Heart left ventricle (tissue), 16 donors: ENCODE data around the gene DEGS2. TPM values are rescaled to one million over a fixed set of nuclear protein-coding genes. Genes with fewer than 3 reads are reported as not detected.
A peak's percentile ranks its signal among the peaks of the same experiment; 100 is the strongest.

Experiments
- ATAC-seq, 4 donors: fragments of 200-7000 bp; cut with Tn5 transposase; one replicate each; pipeline ENCODE4 v1.9.1; 2020 to 2022; ENCODE audit warnings: moderate library complexity in 4 of 4, mild to moderate bottlenecking in 3 of 4, moderate number of reproducible peaks in 1 of 4
- DNase-seq, 5 donors: peaks; one replicate each; pipeline ENCODE4 v3.0.0-alpha.2; 2020
- H3K27ac ChIP-seq, 12 donors: fragments of 200-600 bp; sonication (generic) in 4 of 12; one replicate each; pipeline versions ENCODE4 v1.5.0 to v1.8.0; 2016 to 2022; ENCODE audit warnings: mild to moderate bottlenecking in 2 of 12
- H3K27me3 ChIP-seq, 9 donors: fragments of 200-600 bp; sonication (generic) in 2 of 9; one replicate each; pipeline versions ENCODE4 v1.5.1 to v1.8.0; 2016 to 2022; ENCODE audit warnings: mild to moderate bottlenecking in 3 of 9
- H3K36me3 ChIP-seq, 9 donors: fragments of 200-600 bp; sonication (generic) in 2 of 9; one replicate each; pipeline versions ENCODE4 v1.5.0 to v1.8.0; 2018 to 2022; ENCODE audit warnings: mild to moderate bottlenecking in 2 of 9
- H3K4me1 ChIP-seq, 12 donors: fragments of 200-600 bp; sonication (generic) in 4 of 12; one replicate each; pipeline versions ENCODE4 v1.5.0 to v1.8.0; 2016 to 2022; ENCODE audit warnings: mild to moderate bottlenecking in 3 of 12
- H3K4me3 ChIP-seq, 12 donors: fragments of 200-600 bp; sonication (generic) in 4 of 12; one replicate each; pipeline versions ENCODE4 v1.5.0 to v1.8.0; 2017 to 2022; ENCODE audit warnings: mild to moderate bottlenecking in 9 of 12, moderate library complexity in 4 of 12
- H3K9me3 ChIP-seq, 12 donors: fragments of 200-600 bp; sonication (generic) in 4 of 12; one replicate each; pipeline versions ENCODE4 v1.5.0 to v1.8.0; 2016 to 2022; ENCODE audit warnings: mild to moderate bottlenecking in 1 of 12
- POLR2A ChIP-seq, 2 donors: fragments of 450-650 bp; IDR thresholded peaks; one replicate each; pipeline ENCODE4 v1.6.1; 2017; ENCODE audit warnings: antibody characterized with exemption in 2 of 2, mild to moderate bottlenecking in 2 of 2, moderate library complexity in 2 of 2
- WGBS, 4 donors: extraction: QIAGEN DNeasy Blood & Tissue Kit in 2 of 4; methylation state at CpG; one replicate each; pipeline versions ENCODE4 v1.1.5 to v1.1.7; 2013 to 2018; 5-methylcytosine and 5-hydroxymethylcytosine counted together
- intact Hi-C, 10 donors: fragments of 100-400 bp; cut with DNase I; formaldehyde crosslinking; loops; one replicate each; pipeline versions ENCODE4 v1.11.1 to v1.14.2; 2022
- polyA plus RNA-seq, 2 donors: library from polyadenylated mRNA; stranded (reverse); fragments of 200-250 nt; gene quantifications; one replicate each; pipeline ENCODE4 v1.2.3, GENCODE V29; 2013
- total RNA-seq, 9 donors: library from RNA; depleted of rRNA in 2 of 9; stranded (reverse); fragments of >200 nt in 2 of 9; fragmentation: NEBNext Ultra II Directional in 3 of 9; extraction: Animal tissue kit (Norgen Biotek cat#: 25700) in 3 of 9; gene quantifications; one replicate each; pipeline versions ENCODE4 v1.1.0 to v1.2.4, GENCODE V29; 2016 to 2023
- TF ChIP-seq, protein P1 (sequence below), 12 donors: fragments of 200-600 bp; sonication (generic) in 4 of 12; IDR thresholded peaks; one replicate each; pipeline versions ENCODE4 v1.5.0 to v1.8.0; 2018 to 2022; ENCODE audit warnings: antibody characterized with exemption in 12 of 12, mild to moderate bottlenecking in 5 of 12
- donor health status: ischemic (EF 13 %, LVEDD 7.1; RV severe dilation, severe dysfunction).
- donor health status: healthy with polysubstance abuse.
- donor health status: DM: no; HTN: yes; CAD: no.
- donor health status: DM: no; HTN: no; CAD: no.
- donor health status: ischemic (EF 25% LVEDD 6.9; RV normal size, moderate dysfunction).
- donor health status: ischemic (EF 25% LVEDD 5.7; RV mildly dilated, moderate dysfunction).
- donor health status: healthy.
- donor health status: DM: yes; HTN: yes; CAD: no.
- donor health status: ischemic (EF 35%, LVEDD 5.7; RV mildly dilated, moderate dysfunction).
- donor health status: nonischemic (EF 11% LVEDD 7.7; RV severe dilation, severe dysfunction).
- donor health status: DM: yes; HTN: yes; CAD: no.
- donor health status: PGD.
- donor health status: ischemic (EF 29% LVEDD 5.4; RV normal size, mild dysfunction).
- donor health status: nonischemic (EF 23%, LVEDD 6.1; RV moderate dilation, normal function).

Gene DEGS2
- total and polyA plus RNA-seq, 11 donors, result 0.08 to 0.48 (median 0.30) TPM; not detected in 7

DNA sequence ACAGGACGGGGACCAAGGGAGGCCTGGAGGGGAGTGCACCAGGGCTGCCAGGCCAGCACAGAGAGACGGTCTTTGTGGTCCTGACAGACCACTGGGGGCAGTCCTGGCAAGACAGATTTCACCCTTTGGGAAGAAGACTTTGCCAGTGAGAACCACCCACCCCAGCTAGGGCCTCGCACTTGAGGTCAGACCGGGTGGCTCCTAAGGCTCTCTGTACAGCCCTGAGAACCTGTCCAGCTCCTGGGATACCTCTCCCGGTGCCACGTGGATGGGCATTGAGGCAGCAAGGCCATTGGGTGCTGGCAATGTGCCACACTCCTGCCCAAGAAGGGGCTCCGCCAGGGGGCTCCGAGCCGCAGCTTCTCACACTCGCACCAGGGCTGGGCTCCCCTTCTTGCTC is 42.4 kb downstream of the DEGS2 start:
- Histone ChIP-seq H3K36me3 (peaks cover 0 to 28% (median 0%) of the 10 kb centered on the region in 9 donors), H3K27ac (no peak overlapping the region), H3K4me3 (no peak overlapping the region), H3K27me3 (no peaks in the 10 kb centered on the region), H3K4me1 (peaks cover 0 to 6% (median 0%) of the 10 kb centered on the region in 12 donors), H3K9me3 (no peaks in the 10 kb centered on the region)
- intact Hi-C loops, result no loop called here
- WGBS, 4 donors, result 92 to 95% (median 93%) methylated on average over 7 to 10 of the region's 10 CpGs
- ATAC-seq (no peak), DNase-seq (peak in 1 of 5 donors; percentile 47)
- TF ChIP-seq, protein P1, sequence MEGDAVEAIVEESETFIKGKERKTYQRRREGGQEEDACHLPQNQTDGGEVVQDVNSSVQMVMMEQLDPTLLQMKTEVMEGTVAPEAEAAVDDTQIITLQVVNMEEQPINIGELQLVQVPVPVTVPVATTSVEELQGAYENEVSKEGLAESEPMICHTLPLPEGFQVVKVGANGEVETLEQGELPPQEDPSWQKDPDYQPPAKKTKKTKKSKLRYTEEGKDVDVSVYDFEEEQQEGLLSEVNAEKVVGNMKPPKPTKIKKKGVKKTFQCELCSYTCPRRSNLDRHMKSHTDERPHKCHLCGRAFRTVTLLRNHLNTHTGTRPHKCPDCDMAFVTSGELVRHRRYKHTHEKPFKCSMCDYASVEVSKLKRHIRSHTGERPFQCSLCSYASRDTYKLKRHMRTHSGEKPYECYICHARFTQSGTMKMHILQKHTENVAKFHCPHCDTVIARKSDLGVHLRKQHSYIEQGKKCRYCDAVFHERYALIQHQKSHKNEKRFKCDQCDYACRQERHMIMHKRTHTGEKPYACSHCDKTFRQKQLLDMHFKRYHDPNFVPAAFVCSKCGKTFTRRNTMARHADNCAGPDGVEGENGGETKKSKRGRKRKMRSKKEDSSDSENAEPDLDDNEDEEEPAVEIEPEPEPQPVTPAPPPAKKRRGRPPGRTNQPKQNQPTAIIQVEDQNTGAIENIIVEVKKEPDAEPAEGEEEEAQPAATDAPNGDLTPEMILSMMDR (IDR thresholded peaks at IDR 0.05), result no peak
- no peak for TF ChIP-seq POLR2A (IDR thresholded peaks at IDR 0.05)

DNA sequence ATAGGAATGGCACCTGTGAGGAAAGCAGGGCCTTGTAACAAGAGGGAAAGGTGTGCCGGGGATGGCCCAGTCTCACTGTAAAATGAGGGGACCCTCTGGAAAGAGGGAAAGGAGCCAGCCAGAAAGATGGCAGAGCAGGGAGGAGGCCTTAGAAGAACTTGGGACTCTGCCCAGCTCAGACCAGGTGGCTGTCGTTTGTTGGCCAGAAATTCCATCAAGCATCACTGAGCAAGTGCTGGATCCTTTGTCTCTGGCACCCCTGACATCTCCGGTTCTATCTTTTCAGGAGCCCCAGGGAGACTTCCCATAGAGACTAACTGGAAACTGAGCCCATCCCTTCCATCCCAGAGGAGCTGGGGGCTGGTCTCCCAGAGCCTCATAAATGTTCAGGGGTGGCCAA is 43.3 kb downstream of the DEGS2 start:
- no peak for DNase-seq

DNA sequence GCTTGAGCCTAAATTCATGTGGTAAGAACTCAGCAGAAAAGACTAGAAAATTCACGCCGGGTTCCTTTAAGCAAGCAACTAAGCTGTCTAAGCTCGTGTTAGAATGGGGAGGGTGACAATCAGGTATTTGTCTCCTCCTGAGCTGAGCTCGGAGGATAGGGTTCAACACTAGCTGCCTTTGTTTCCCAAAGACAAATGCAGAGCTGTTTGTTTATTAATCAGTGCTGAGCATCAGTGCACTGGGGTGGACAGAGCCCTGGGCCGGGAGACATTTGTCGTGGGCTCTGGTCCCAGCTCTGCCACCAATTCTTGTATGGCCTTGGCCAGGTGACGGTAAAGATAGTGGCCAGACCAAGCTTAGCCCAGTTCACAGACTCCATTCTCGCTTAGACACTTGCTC is 43.7 kb downstream of the DEGS2 start:
- DNase-seq (no peak), ATAC-seq (no peak)
- Histone ChIP-seq H3K27ac (no peak overlapping the region), H3K9me3 (no peaks in the 10 kb centered on the region), H3K27me3 (no peaks in the 10 kb centered on the region), H3K36me3 (peaks cover 0 to 25% (median 0%) of the 10 kb centered on the region in 9 donors), H3K4me1 (peaks cover 0 to 7% (median 0%) of the 10 kb centered on the region in 12 donors), H3K4me3 (no peak overlapping the region)
- WGBS, 4 donors, result 86 to 98% (median 92%) methylated on average over 8 of the region's 8 CpGs
- intact Hi-C loops, result no loop called here
- TF ChIP-seq POLR2A (IDR thresholded peaks at IDR 0.05), result no peak
- TF ChIP-seq, protein P1 (IDR thresholded peaks at IDR 0.05), result no peak

More for the DNA sequence above, 43.3 kb downstream of the DEGS2 start:
- ATAC-seq, result no peak
- intact Hi-C loops, result no loop called here
- no peaks in the 10 kb centered on the region for H3K27me3 ChIP-seq
- no peak overlapping the region for H3K4me3 ChIP-seq
- no peaks in the 10 kb centered on the region for H3K9me3 ChIP-seq
- 69 to 72% (median 71%) methylated on average over 3 of the region's 3 CpGs for WGBS, 4 donors
- peaks cover 0 to 29% (median 0%) of the 10 kb centered on the region in 9 donors for H3K36me3 ChIP-seq
- H3K4me1 ChIP-seq, result peaks cover 0 to 7% (median 0%) of the 10 kb centered on the region in 12 donors
- TF ChIP-seq, protein P1 (IDR thresholded peaks at IDR 0.05), result no peak
- TF ChIP-seq POLR2A (IDR thresholded peaks at IDR 0.05), result no peak
- H3K27ac ChIP-seq, result no peak overlapping the region

DNA sequence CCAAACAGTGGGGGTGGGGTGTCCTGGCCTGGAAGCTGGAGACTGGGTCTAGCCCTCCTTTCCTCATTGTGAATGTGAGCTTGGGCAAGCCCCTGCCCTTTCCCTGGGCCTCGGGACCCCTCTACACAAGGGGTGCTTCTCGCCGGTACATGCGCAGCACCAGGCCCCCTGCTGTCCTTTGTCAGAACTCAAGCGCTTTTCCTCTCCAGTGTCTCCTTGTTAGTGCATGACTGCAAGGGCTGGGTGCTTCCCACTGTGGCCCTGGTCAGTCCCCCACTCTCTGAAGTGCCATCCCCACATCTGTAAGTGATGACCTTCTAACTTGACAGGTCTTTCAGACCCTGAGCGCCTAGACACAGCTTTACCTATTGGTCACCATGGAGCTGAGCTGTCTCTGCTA is 44.2 kb downstream of the DEGS2 start:
- Histone ChIP-seq H3K4me1 (peaks cover 0 to 7% (median 0%) of the 10 kb centered on the region in 12 donors), H3K27ac (no peak overlapping the region), H3K36me3 (peaks cover 0 to 21% (median 0%) of the 10 kb centered on the region in 9 donors), H3K9me3 (no peaks in the 10 kb centered on the region), H3K27me3 (no peaks in the 10 kb centered on the region), H3K4me3 (no peak overlapping the region)
- no peak for DNase-seq
- TF ChIP-seq, protein P1 (IDR thresholded peaks at IDR 0.05), result no peak
- no peak for TF ChIP-seq POLR2A (IDR thresholded peaks at IDR 0.05)
- ATAC-seq, result no peak
- intact Hi-C loops, result no loop called here
- WGBS, 4 donors, result 95 to 100% (median 96%) methylated on average over 6 of the region's 6 CpGs
